NK-92 treated with Interleukin-12 subunit alpha and Interleukin-12 subunit beta, amount 100 ng/mL, for 24 hours (cell line): Measurements from ENCODE around the gene TCEA3.

Source experiments
- DNase-seq: peaks from one replicate; lab custom pipeline; 2025; lab: John Stamatoyannopoulos, UW

Gene TCEA3

GRCh38 chr1:23367791-23368561 is 56.6 kb downstream of the TCEA3 start:
- peak; percentile 98 for DNase-seq

GRCh38 chr1:23367451-23367790 is 57.1 kb downstream of the TCEA3 start:
- no peak for DNase-seq

DNA sequence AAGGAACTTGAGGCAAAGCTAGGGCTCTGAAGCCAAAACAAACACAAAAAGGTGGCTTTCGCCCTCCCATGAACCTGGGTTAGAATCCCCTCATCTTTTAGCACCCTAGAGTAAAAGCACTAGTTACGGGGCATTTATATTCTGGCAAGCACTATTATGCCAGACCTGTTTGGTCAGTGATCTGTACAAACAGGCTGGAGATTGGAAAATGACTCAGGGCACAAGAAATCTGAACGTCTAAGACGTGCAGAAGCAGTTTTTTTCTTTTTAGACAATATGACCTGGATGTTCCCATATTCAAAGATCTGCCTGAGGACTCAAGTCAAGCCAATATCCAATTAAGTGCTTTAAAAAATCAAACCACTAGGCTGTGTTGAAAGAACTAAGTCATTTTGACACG is 58.0 kb downstream of the TCEA3 start:
- DNase-seq, result no peak

DNA sequence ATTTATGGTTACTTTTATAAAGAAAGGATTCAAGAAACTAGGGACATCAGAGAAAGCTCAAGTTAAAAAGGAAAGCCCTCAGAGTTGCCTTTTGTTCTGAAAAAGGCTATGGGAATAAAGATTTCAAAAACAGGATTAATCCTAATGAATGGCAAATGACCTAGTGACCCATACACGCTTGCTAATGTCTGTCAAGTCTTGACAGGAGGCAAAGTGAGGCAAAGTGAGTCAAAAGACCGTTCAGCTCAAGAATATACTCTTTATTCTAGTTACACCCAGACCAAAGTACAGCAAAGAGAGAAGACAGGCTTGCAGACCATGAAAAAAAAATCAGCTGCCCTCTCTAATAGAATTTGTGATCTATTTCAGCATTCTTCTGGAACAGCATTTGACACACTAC is 58.4 kb downstream of the TCEA3 start:
- DNase-seq, result no peak

GRCh38 chr1:23362218-23362713 is 62.3 kb downstream of the TCEA3 start:
- no peak for DNase-seq

DNA sequence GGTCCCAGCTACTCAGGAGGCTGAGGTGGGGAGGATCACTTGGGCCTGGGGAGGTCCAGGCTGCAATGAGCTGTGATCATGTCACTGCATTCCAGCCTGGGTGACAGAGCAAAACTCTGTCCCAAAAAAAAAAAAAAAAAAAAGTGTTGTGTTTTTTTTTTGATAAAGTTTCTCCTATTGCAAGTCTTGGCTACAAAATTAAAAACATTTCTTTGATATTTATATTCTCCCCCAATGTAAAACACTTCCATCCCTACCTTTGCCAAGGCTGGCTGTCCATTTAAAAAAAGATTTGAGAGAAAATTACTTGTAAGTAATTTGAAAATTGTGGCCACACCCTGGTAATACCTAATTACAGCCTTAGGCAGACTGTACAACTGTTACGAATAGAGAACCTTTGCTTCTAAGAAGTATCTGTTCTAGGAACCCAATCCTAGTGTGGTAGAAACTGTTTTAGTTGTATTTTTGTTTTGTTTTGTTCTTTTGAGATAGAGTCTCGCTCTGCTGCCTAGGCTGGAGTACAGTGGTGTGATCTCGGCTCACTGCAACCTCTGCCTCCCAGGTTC is 66.2 kb downstream of the TCEA3 start:
- DNase-seq, result no peak

GRCh38 chr1:23357138-23357908 is 67.2 kb downstream of the TCEA3 start:
- DNase-seq, result no peak

- DNase-seq, result no peak
These were observed 67.9 kb downstream of the TCEA3 start for GRCh38 chr1:23356471-23357137.

- no peak for DNase-seq
These were observed 70.3 kb downstream of the TCEA3 start for GRCh38 chr1:23354245-23354644.

DNA sequence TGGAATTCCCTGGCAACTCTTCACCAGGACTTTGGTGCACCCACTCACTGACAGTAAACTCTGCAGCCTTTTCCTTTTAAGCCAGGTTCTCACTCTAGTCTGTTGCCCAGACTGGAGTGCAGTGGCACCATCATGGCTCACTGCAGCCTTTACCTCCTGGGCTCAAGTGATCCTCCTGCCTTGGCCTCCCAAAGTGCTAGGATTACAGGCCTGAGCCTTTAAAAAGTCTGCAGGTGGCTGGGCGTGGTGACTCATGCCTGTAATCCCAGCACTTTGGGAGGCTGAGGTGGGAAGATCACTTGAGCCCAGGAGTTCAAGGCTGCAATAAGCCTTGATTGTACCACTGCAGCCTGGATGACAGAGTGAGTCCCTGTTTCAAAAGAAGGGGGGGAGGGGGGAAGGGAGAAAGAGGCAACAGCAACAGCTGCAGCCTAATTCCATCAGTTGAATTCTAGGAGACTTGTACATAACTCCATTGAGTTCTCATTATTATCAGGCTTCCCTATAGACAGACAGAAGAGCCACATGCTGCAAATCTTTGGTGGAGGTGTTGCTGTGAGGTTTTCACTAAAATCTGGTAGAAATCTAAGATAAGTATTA is 72.4 kb downstream of the TCEA3 start:
- DNase-seq, result no peak

- DNase-seq, result no peak
These were observed 78.6 kb downstream of the TCEA3 start for GRCh38 chr1:23345920-23346319.

- DNase-seq, result no peak
These were observed 79.5 kb downstream of the TCEA3 start for GRCh38 chr1:23344987-23345472.

DNA sequence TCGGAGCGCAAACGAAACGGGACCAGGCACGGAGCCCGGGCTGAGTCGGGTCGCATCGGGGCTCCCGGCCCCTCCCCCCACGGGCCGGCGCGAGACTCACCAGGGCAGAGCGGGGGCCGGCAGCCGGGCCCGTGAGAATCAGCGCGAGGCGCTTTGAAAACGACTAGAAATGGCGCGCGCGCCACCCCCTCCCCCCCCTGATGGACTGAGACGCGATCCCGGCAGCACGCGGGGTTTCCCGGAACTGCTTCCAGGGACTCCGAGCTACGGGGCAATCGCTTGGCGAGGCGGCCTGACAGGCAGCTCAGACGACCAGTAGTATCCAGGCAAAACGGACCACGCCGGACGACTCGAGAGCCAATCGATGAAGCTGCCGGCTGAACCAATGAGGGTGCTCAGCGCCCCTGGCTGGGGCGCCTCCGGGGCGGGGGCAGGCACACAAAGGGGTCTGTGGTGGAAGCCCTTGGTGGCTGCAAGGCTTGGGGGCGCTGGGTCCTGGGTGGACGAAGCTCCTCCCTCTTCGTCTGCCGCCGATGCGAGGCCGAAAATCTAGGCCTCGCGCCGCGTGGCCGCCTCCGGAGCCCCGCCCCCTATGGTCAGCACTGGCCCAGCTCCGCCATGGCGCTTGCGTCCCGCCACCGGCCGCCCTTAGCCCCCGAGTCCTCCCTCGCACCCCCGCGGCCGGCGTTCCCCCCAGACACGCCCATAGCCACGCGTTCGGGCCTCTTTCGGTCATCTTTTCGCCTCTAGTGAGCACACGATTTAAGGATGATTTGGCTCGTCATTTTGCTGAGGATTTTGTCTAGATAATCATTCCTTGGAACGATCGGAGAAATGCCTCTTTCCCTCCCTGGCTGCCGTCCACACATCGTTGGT is 80.2 kb downstream of the TCEA3 start, which contains the start of gene HNRNPR:
HNRNPR (minus strand) TSS at position 174 of the 876 bp plus-strand sequence. CDS start 3,276 bp downstream, outside the sequence.
- DNase-seq, result peak; percentile 99

DNA sequence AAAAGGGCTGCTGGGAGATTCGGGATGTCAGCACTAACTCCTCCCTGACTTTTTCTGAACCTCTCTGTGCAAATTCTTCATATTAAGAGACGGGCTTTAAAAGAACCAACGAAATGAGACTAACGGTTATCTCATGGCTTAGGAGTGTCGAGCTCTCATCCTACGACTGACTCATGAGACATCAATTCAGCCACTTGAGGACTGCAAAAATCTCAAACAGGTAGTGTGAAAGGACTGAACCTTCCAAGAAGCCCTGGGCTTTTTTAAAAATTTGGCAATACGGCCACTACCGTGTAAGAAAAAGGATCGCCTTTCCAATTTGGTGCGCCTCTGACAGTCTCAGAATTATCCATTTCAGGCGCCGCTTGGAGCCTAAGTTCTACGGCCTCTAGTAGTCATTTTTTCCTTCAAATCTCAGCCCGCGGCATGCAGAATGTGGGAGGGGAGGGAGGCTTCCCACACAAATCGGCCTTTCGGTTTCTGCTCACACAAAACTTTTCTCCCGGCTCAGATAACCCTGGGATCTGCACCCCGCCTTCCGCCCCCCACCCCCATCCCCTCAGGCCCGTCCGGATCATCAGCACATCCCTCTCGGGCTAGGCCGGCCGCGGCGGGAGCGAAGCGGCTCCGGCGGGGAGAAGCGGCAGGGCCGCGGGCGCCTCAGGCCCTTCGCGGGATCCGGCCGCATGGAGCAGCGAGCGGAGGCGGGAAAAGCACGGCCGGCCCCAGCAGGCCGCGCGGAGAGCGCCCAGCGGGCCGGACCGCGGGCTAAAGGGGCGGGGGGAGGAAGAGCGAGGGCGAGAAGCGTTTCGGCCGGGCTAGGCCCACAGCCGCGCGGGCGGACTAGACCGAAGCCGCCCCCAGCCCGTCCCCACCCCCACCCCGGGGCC is 81.1 kb downstream of the TCEA3 start:
- peak; percentile 49 for DNase-seq

- DNase-seq, result no peak
These were observed 82.4 kb downstream of the TCEA3 start for GRCh38 chr1:23341931-23342692.

GRCh38 chr1:23339632-23340031 is 84.9 kb downstream of the TCEA3 start:
- no peak for DNase-seq

- no peak for DNase-seq
These were observed 86.7 kb downstream of the TCEA3 start for GRCh38 chr1:23337869-23338268.

DNA sequence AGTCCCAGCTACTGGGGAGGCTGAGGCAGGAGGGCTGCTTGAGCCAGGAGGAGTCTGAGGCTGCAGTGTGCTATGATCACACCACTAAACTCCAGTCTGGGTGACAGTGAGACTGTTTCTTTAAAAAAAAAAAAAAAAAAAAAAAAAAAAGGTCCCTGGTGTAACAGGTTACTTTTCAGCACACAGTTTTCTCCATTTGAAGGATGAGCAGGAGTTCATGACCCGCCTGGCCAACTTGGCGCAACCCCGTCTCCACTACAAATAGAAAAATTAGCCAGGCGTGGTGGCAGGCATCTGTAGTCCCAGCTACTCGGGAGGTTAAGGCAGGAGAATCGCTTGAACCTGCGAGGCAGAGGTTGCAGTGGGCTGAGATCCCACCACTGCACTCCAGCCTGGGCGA is 92.8 kb downstream of the TCEA3 start:
- no peak for DNase-seq
